Endothelial cell of umbilical vein (primary cell): ENCODE data around the gene ATP9B. TPM values are rescaled to one million over a fixed set of nuclear protein-coding genes. Genes with fewer than 3 reads are reported as not detected.

Experiments used
- BruUV-seq: library from RNA; stranded (reverse); fragments of 400-500 nt; replicated peaks from 2 replicates; lab custom pipeline; 2021; lab: Mats Ljungman, UMichigan
- CTCF ChIA-PET: fragments of 300-600, 350-600 bp; sonication (Branson Sonifier 250); formaldehyde crosslinking; loops from one replicate; lab custom pipeline; 2021; ENCODE audit warnings: antibody characterized with exemption, inconsistent platforms; lab: Charles Lee
- POLR2A ChIA-PET: fragments of 300-600, 350-600 bp; sonication (Branson Sonifier 250); formaldehyde crosslinking; loops from one replicate; lab custom pipeline; 2021; ENCODE audit warnings: antibody characterized with exemption, inconsistent platforms; lab: Charles Lee
- DNase-seq: peaks from one replicate; pipeline ENCODE4 v3.0.0-alpha.2; 2011; ENCODE audit warnings: low read depth, low spot score
- FAIRE-seq: peaks from 2 replicates; lab custom pipeline; 2011; peaks lifted over from hg19 to GRCh38; lab: Jason Lieb, UNC
- H2AFZ ChIP-seq: 2 replicates; pipeline ENCODE4 v1.6.0; 2012; ENCODE audit warnings: low read depth, low read length, control low read depth, inconsistent platforms
- H3K27ac ChIP-seq: 2 replicates; pipeline ENCODE4 v1.5.1; 2011; ENCODE audit warnings: low read depth, mild to moderate bottlenecking, control low read depth, low read length, moderate library complexity; ENCODE audit not compliant: insufficient read depth
- H3K27me3 ChIP-seq, 2 experiments: 2 replicates each; pipeline versions ENCODE4 v1.6.0 to v1.6.1; 2011; ENCODE audit warnings: low read length in 2 of 2, mixed read lengths in 1 of 2; ENCODE audit not compliant: control insufficient read depth in 2 of 2, insufficient read depth in 2 of 2
- H3K36me3 ChIP-seq, 2 experiments: 2 replicates in 1 of 2; 3 replicates in 1 of 2; pipeline ENCODE4 v1.5.1; 2011; ENCODE audit warnings: low read length in 2 of 2, mild to moderate bottlenecking in 1 of 2, moderate library complexity in 1 of 2; ENCODE audit not compliant: control insufficient read depth in 2 of 2, insufficient read depth in 2 of 2; ENCODE audit errors: extremely low read depth in 1 of 2
- H3K4me1 ChIP-seq: 3 replicates; pipeline ENCODE4 v1.5.1; 2011; ENCODE audit warnings: mild to moderate bottlenecking, low read length; ENCODE audit not compliant: control insufficient read depth, insufficient read depth; ENCODE audit errors: extremely low read depth
- H3K4me2 ChIP-seq: 2 replicates; pipeline ENCODE4 v1.6.1; 2011; ENCODE audit warnings: low read length, control low read depth, mixed read lengths; ENCODE audit not compliant: insufficient read depth
- H3K4me3 ChIP-seq, 3 experiments: fragments of 200-600 bp in 1 of 3; sonication (generic), shearing (Covaris generic) in 1 of 3; replicated peaks in 1 of 3; 2 replicates each; pipeline ENCODE4 v1.5.1; 2011 to 2016; ENCODE audit warnings: control low read depth in 3 of 3, low read length in 3 of 3, mild to moderate bottlenecking in 2 of 3, inconsistent platforms in 1 of 3, low read depth in 1 of 3, moderate library complexity in 1 of 3; ENCODE audit not compliant: insufficient read depth in 1 of 3
- H3K79me2 ChIP-seq: 2 replicates; pipeline ENCODE4 v1.6.0; 2012; ENCODE audit warnings: low read length, inconsistent platforms; ENCODE audit not compliant: control insufficient read depth, insufficient read depth
- H3K9ac ChIP-seq: replicated peaks from 2 replicates; pipeline ENCODE3; 2011; ENCODE audit warnings: low read length, control low read depth; ENCODE audit not compliant: insufficient read depth; ENCODE audit errors: extremely low read depth
- H3K9me1 ChIP-seq: replicated peaks from 3 replicates; pipeline ENCODE4 v1.6.0; 2011; ENCODE audit warnings: mild to moderate bottlenecking, low read length; ENCODE audit not compliant: control insufficient read depth, insufficient read depth; ENCODE audit errors: extremely low read depth
- H3K9me3 ChIP-seq: replicated peaks from 2 replicates; pipeline ENCODE4 v1.5.1; 2012; ENCODE audit warnings: low read length, inconsistent platforms; ENCODE audit not compliant: control insufficient read depth, insufficient read depth
- H4K20me1 ChIP-seq: replicated peaks from 2 replicates; pipeline ENCODE3; 2011; ENCODE audit warnings: mild to moderate bottlenecking, low read length; ENCODE audit not compliant: control insufficient read depth, insufficient read depth; ENCODE audit errors: extremely low read depth
- EZH2 ChIP-seq: IDR thresholded peaks from 2 replicates; pipeline ENCODE4 v1.6.1; 2012; ENCODE audit warnings: borderline replicate concordance, low read depth, mild to moderate bottlenecking, moderate library complexity, low read length, inconsistent platforms; ENCODE audit not compliant: severe bottlenecking
- FOS ChIP-seq: IDR thresholded peaks from 2 replicates; pipeline ENCODE4 v1.6.1; 2011; ENCODE audit warnings: mild to moderate bottlenecking, low read length, moderate library complexity, borderline replicate concordance; ENCODE audit not compliant: insufficient read depth
- GATA2 ChIP-seq: IDR thresholded peaks from 2 replicates; pipeline ENCODE4 v1.7.0; 2011; ENCODE audit warnings: low read depth, mild to moderate bottlenecking, moderate library complexity, mixed read lengths, low read length; ENCODE audit not compliant: insufficient read length, insufficient read depth
- JUN ChIP-seq: IDR thresholded peaks from 2 replicates; pipeline ENCODE4 v1.6.1; 2011; ENCODE audit warnings: borderline replicate concordance, low read depth; ENCODE audit not compliant: insufficient read length, insufficient read depth
- MYC ChIP-seq: IDR thresholded peaks from one replicate; pipeline ENCODE4 v1.6.1; 2011; ENCODE audit warnings: mild to moderate bottlenecking, low read depth, low read length
- POLR2A ChIP-seq: IDR thresholded peaks from 2 replicates; pipeline ENCODE4 v1.6.1; 2012; ENCODE audit warnings: low read depth, mild to moderate bottlenecking, control low read depth, low read length
- POLR2AphosphoS5 ChIP-seq: IDR thresholded peaks from 2 replicates; pipeline ENCODE4 v1.6.1; 2012; ENCODE audit warnings: low read depth, mild to moderate bottlenecking, control low read depth, low read length, moderate library complexity; ENCODE audit not compliant: insufficient read depth
- dilution Hi-C: fragments of 300-500 bp; cut with MboI; formaldehyde crosslinking; loops from one replicate; pipeline ENCODE4 v1.15.0; 2019; ENCODE audit warnings: low sequenced_read_pairs; ENCODE audit not compliant: extremely low pct_ligation_motif_present
- intact Hi-C: fragments of 100-400 bp; cut with micrococcal nuclease; formaldehyde crosslinking; loops from one replicate; pipeline ENCODE4 v1.10.0; 2022
- polyA plus RNA-seq, 4 experiments: library from polyadenylated mRNA; depleted of rRNA in 3 of 4; stranded (reverse) in 3 of 4; unstranded in 1 of 4; fragments of >200 nt; gene quantifications; 2 replicates each; pipeline versions ENCODE4 v1.2.1 to v1.2.3, GENCODE V29; 2011 to 2012; ENCODE audit warnings: missing spikeins in 1 of 4
- total RNA-seq: library from RNA; stranded (reverse); gene quantifications from 2 replicates; pipeline ENCODE4 v1.2.3, GENCODE V29; 2021
- TF ChIP-seq, protein P1 (sequence below): IDR thresholded peaks from 2 replicates; pipeline ENCODE4 v1.6.1; 2011; ENCODE audit not compliant: insufficient read depth, insufficient read length
- TF ChIP-seq, protein P2 (sequence below), 2 donors: IDR thresholded peaks; 1 replicate in 1 of 2; 2 replicates in 1 of 2; pipeline ENCODE4 v1.5.1; 2011; ENCODE audit warnings: low read length in 2 of 2, mild to moderate bottlenecking in 2 of 2, moderate library complexity in 2 of 2, control low read depth in 1 of 2, inconsistent platforms in 1 of 2, low read depth in 1 of 2; ENCODE audit not compliant: insufficient read depth in 1 of 2; ENCODE audit errors: extremely low read depth in 1 of 2

ATP9B gene
- total and polyA plus RNA-seq, 2 donors (not counting 3 experiments of a cell fraction or from before 2014, with no cell fraction given) = 14.6 to 18.2 TPM

GRCh38 chr18:79227621-79228020 lies 158.4 kb downstream of the ATP9B start:
- H3K9ac ChIP-seq = no peak overlapping the region
- intact Hi-C loops (no loop called here), dilution Hi-C loops (no loop called here)
- H3K79me2 ChIP-seq = no peaks in the 10 kb centered on the region
- H2AFZ ChIP-seq = no peak overlapping the region
- no TSS peak for BruUV-seq
- no peak overlapping the region for H3K4me3 ChIP-seq
- FAIRE-seq (no peak), DNase-seq (peak; percentile 11)
- H3K36me3 ChIP-seq = no peaks in the 10 kb centered on the region
- H3K4me2 ChIP-seq = no peak overlapping the region
- no peaks in the 10 kb centered on the region for H3K9me3 ChIP-seq
- no peak overlapping the region for H3K27ac ChIP-seq
- H4K20me1 ChIP-seq = no peaks in the 10 kb centered on the region
- no peaks in the 10 kb centered on the region for H3K4me1 ChIP-seq
- ChIA-PET POLR2A (no interaction called here), CTCF (no interaction called here)
- no peaks in the 10 kb centered on the region for H3K27me3 ChIP-seq
- no peak for TF ChIP-seq JUN
- H3K9me1 ChIP-seq = no peaks in the 10 kb centered on the region

DNA sequence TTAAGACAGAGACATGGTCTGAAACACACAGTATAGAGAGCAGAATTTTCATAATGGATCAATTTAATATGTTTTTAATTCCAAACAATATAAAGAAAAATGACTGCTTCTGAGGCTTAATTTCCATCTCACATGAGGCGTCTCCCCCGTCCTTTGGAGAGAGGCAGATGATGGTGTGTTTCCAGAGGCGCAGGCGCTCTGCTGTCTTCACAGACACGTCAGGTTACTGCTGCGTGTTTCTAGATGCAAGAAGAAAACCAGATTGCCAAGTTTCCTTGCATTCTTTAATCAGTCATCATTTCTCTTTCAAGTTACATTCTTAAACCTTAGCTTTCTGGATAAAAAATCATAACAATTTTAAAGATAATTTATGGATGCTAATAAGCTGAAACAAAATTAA lies 160.2 kb downstream of the ATP9B start:
- H3K36me3 ChIP-seq = no peaks in the 10 kb centered on the region
- DNase-seq = no peak
- H3K4me3 ChIP-seq = no peak overlapping the region
- no peaks in the 10 kb centered on the region for H3K27me3 ChIP-seq
- intact Hi-C loops (no loop called here), dilution Hi-C loops (no loop called here)
- TF ChIP-seq JUN = no peak
- TF ChIP-seq, protein P1, sequence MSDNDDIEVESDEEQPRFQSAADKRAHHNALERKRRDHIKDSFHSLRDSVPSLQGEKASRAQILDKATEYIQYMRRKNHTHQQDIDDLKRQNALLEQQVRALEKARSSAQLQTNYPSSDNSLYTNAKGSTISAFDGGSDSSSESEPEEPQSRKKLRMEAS = no peak
- TF ChIP-seq EZH2 = no peak
- TF ChIP-seq GATA2 = no peak
- TF ChIP-seq POLR2AphosphoS5 = no peak
- TF ChIP-seq FOS = no peak
- no peak for TF ChIP-seq MYC
- no peak for TF ChIP-seq POLR2A
- TF ChIP-seq, protein P2, sequence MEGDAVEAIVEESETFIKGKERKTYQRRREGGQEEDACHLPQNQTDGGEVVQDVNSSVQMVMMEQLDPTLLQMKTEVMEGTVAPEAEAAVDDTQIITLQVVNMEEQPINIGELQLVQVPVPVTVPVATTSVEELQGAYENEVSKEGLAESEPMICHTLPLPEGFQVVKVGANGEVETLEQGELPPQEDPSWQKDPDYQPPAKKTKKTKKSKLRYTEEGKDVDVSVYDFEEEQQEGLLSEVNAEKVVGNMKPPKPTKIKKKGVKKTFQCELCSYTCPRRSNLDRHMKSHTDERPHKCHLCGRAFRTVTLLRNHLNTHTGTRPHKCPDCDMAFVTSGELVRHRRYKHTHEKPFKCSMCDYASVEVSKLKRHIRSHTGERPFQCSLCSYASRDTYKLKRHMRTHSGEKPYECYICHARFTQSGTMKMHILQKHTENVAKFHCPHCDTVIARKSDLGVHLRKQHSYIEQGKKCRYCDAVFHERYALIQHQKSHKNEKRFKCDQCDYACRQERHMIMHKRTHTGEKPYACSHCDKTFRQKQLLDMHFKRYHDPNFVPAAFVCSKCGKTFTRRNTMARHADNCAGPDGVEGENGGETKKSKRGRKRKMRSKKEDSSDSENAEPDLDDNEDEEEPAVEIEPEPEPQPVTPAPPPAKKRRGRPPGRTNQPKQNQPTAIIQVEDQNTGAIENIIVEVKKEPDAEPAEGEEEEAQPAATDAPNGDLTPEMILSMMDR (IDR thresholded peaks at IDR 0.05; ENCODE audit: extremely low read depth in 1 of 2, insufficient read depth in 1 of 2, low read depth in 1 of 2, low read length in 2 of 2) = no peak
- no peaks in the 10 kb centered on the region for H3K4me1 ChIP-seq
- FAIRE-seq = no peak
- H4K20me1 ChIP-seq = no peaks in the 10 kb centered on the region
- ChIA-PET POLR2A (no interaction called here), CTCF (no interaction called here)
- no peak overlapping the region for H3K4me2 ChIP-seq
- no peak overlapping the region for H3K9ac ChIP-seq
- H3K9me3 ChIP-seq = no peaks in the 10 kb centered on the region
- H3K9me1 ChIP-seq = no peaks in the 10 kb centered on the region
- H2AFZ ChIP-seq = no peak overlapping the region
- no peak overlapping the region for H3K27ac ChIP-seq
- BruUV-seq = no TSS peak
- H3K79me2 ChIP-seq = no peaks in the 10 kb centered on the region
